ENCODE data around the gene PHACTR1.

DNA sequence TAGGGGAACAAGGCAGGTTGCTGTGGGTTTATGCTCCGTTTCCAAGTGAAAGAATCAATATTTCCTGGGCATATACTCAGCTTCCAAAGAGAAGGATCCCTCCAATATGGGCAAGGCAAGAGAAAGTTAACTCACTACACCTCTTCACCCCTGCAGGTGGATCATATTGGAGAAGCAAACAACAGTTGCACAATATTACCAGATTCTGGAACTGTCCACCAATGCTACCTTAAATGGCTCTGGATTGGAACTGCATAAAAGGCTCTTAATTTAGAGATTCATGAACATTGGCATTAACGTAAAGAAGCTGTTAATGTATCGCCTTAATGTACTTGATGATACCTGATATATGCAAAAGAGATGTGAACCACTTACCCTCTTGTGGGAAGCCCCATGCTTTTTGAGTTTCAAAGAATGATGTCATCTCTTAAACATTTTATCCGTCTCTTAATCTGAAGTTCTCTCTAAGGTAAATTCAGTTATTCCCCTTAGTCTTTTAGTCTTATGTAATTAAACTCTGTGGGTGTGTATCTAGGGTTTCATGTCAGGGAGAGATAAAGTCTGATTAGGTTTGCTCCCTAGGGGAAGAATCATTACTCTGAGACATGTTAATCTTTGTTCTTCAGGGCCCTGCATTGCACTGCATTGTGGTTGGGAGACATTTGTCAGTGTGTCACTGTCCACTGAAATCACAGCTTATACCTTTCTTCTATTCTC, 99.5 kb downstream of the PHACTR1 start:
- TF ChIP-seq, protein P1, sequence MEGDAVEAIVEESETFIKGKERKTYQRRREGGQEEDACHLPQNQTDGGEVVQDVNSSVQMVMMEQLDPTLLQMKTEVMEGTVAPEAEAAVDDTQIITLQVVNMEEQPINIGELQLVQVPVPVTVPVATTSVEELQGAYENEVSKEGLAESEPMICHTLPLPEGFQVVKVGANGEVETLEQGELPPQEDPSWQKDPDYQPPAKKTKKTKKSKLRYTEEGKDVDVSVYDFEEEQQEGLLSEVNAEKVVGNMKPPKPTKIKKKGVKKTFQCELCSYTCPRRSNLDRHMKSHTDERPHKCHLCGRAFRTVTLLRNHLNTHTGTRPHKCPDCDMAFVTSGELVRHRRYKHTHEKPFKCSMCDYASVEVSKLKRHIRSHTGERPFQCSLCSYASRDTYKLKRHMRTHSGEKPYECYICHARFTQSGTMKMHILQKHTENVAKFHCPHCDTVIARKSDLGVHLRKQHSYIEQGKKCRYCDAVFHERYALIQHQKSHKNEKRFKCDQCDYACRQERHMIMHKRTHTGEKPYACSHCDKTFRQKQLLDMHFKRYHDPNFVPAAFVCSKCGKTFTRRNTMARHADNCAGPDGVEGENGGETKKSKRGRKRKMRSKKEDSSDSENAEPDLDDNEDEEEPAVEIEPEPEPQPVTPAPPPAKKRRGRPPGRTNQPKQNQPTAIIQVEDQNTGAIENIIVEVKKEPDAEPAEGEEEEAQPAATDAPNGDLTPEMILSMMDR (IDR thresholded peaks at IDR 0.05) = no peak
- TF ChIP-seq EP300 (IDR thresholded peaks at IDR 0.05; ENCODE audit: low read depth) = no peak
